ENCODE data around the gene AMOTL1.

- TF ChIP-seq POLR2AphosphoS5 (IDR thresholded peaks at IDR 0.05; ENCODE audit: borderline replicate concordance, low read depth, low read length): no peak
- TF ChIP-seq EZH2 (IDR thresholded peaks at IDR 0.05): no peak
Measured at GRCh38 chr11:94775567-94776327, 7.6 kb downstream of the AMOTL1 start.

All from SK-N-MC (cell line).